AML-193 (cell line): ENCODE results near the gene SBF2.

Experiments used
- DNase-seq, 2 experiments: peaks; one replicate each; lab custom pipeline; 2025; lab: John Stamatoyannopoulos, UW

The SBF2 gene

GRCh38 chr11:9774109-9774508 lies 519.9 kb downstream of the SBF2 start:
- DNase-seq, result no peak

- no peak for DNase-seq
These were observed 520.5 kb downstream of the SBF2 start for GRCh38 chr11:9773524-9773923.

GRCh38 chr11:9772218-9772617 lies 521.8 kb downstream of the SBF2 start:
- no peak for DNase-seq

- DNase-seq, result no peak
These were observed 522.9 kb downstream of the SBF2 start for GRCh38 chr11:9771071-9771511.

- DNase-seq, result no peak
These were observed 524.4 kb downstream of the SBF2 start for GRCh38 chr11:9769621-9770020.

GRCh38 chr11:9765320-9766101 lies 528.5 kb downstream of the SBF2 start:
- DNase-seq, result no peak

GRCh38 chr11:9763301-9763700 lies 530.7 kb downstream of the SBF2 start:
- no peak for DNase-seq

- no peak for DNase-seq
These were observed 531.5 kb downstream of the SBF2 start for GRCh38 chr11:9762531-9762930.

- DNase-seq, result no peak
These were observed 532.5 kb downstream of the SBF2 start for GRCh38 chr11:9761441-9761945.

GRCh38 chr11:9760193-9760575 lies 533.8 kb downstream of the SBF2 start:
- DNase-seq, result no peak

- peak; percentile 83 to 86 for DNase-seq
These were observed 534.4 kb downstream of the SBF2 start for GRCh38 chr11:9759519-9760192.

GRCh38 chr11:9758637-9759518 lies 535.1 kb downstream of the SBF2 start:
- DNase-seq, result peak; percentile 36 to 39

GRCh38 chr11:9757809-9758636 lies 536.0 kb downstream of the SBF2 start:
- DNase-seq, result peak; percentile 76 to 91

GRCh38 chr11:9756878-9757277 lies 537.1 kb downstream of the SBF2 start:
- DNase-seq, result no peak

- DNase-seq, result no peak
These were observed 537.6 kb downstream of the SBF2 start for GRCh38 chr11:9756461-9756860.

GRCh38 chr11:9755561-9756185 lies 538.3 kb downstream of the SBF2 start:
- no peak for DNase-seq

- no peak for DNase-seq
These were observed 540.0 kb downstream of the SBF2 start for GRCh38 chr11:9754010-9754471.

- DNase-seq, result peak; percentile 29 to 51
These were observed 541.0 kb downstream of the SBF2 start for GRCh38 chr11:9753021-9753420.

- no peak for DNase-seq
These were observed 541.9 kb downstream of the SBF2 start for GRCh38 chr11:9752091-9752490.

GRCh38 chr11:9750551-9750950 lies 543.5 kb downstream of the SBF2 start:
- DNase-seq, result no peak
